ENCODE measurements around the gene IFITM2.
A peak's percentile ranks its signal among the peaks of the same experiment; 100 is the strongest.

Gene IFITM2

DNA sequence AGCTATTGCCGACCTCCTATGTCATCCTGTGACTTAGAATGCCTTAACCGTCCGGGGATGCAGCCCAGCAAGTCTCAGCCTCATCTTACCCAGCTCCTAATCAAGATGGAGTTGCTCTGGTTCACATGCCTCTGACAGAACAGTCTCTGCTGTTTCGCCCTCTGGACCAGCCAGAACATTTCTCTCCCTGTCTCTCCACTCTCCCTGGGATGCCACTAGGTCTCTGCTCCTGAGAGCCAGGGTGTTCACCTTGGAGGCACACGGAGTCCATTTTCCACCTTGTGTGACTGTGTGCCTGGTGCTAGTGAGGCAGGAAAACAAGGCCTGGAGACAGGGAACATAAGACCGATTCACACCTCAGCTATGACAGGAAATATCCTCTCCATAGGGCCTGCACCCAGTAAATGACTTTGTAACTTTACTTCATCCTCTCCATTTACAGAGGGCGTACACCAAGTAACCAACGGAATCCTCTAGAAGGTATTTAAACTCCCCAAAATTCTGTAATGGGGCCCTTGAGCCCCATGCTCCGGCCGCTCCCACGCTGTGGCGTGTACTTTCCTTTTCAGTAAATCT lies 44.9 kb downstream of the IFITM2 start:
- H3K4me3 ChIP-seq (replicated peaks in 1 of 2; ENCODE audit: low read depth in 2 of 2, low read length in 2 of 2): no peak overlapping the region
- no peak for DNase-seq (ENCODE audit: low read depth in 2 of 2)
- TF ChIP-seq, protein P1, sequence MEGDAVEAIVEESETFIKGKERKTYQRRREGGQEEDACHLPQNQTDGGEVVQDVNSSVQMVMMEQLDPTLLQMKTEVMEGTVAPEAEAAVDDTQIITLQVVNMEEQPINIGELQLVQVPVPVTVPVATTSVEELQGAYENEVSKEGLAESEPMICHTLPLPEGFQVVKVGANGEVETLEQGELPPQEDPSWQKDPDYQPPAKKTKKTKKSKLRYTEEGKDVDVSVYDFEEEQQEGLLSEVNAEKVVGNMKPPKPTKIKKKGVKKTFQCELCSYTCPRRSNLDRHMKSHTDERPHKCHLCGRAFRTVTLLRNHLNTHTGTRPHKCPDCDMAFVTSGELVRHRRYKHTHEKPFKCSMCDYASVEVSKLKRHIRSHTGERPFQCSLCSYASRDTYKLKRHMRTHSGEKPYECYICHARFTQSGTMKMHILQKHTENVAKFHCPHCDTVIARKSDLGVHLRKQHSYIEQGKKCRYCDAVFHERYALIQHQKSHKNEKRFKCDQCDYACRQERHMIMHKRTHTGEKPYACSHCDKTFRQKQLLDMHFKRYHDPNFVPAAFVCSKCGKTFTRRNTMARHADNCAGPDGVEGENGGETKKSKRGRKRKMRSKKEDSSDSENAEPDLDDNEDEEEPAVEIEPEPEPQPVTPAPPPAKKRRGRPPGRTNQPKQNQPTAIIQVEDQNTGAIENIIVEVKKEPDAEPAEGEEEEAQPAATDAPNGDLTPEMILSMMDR (IDR thresholded peaks at IDR 0.05; ENCODE audit: low read depth, low read length): no peak

DNA sequence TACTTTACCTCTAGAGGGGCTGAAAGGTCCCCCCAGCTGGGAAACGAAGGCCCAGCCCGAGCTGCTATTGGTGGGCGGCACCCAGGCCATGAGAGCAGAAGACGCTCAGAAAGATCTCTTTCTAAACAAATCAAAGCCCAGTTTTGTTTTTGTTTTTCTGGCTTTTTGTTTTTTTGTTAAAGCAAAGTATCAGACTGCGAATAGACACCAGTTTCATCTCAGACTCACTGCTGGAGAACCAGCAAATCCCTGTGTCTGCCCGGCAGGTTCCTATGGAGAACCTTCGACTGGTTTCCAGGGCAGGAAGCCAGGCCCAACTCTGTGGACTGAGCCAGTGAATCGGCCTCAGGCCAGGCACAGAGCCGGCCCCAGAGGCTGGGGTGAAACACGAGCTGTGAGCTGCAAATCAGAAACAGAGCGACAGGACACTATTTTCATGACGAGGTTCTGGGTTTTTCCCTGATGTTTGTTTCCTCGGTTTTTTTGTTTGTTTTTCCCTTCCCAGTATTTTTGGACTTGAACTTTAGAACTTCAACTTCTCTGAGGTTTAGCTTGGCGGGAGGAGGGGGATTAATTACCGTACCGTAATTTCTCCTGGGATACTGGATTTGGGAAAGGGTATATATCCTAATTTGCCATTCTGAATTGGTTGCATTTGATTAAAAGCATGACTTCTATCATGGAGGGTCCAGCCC lies 45.7 kb downstream of the IFITM2 start:
- no peak overlapping the region for H3K4me3 ChIP-seq (replicated peaks in 1 of 2; ENCODE audit: low read depth in 2 of 2, low read length in 2 of 2)
- DNase-seq (ENCODE audit: low read depth in 2 of 2): peak; percentile 73 to 92
- TF ChIP-seq, protein P1 (IDR thresholded peaks at IDR 0.05; ENCODE audit: low read depth, low read length): no peak

DNA sequence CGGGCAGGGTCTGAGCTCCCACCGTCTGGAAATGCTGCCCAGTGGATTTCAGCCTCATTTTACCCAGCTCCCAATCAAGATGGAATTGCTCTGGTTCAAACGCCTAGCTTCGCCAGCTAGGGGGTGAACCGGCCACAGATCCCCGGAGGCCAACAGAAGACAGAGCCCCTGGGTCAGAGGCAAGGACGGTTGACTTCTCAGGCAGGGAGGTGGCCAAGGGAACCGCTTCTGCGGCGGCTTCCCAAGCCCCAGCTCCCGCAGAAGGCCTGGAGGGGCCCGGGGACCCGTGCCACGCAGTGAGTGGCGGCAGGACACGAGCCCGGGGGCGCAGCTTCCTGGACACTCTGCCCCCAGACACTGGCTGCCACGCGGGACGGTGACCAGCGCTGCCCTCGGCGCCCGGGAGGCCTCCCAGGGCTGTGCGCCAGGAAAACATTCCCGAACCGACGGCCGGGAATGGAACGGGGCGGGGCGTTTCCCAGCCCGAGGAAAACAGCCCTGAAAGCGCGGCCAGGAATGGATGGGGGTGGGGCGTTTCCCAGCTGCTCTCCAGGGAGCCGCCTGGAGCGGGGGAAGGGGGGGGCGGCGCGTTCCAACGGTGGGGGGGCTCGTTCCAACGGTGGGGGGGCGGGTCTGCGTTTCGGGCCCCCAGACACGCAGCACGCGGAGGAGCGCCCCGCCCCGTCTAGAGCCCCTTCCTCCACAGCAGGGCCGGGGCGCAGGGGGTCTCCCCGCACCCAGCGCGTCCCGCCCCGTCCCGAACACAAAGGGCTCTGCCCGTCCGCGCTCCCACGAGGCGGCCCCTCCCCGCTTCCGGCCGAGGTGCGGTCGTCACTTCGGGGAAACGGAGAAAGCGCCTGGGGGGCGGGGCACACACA lies 48.2 kb downstream of the IFITM2 start:
- peak; percentile 94 to 100 for DNase-seq (ENCODE audit: low read depth in 2 of 2)
- peak overlapping the region; percentile 15 to 34 for H3K4me3 ChIP-seq (replicated peaks in 1 of 2; ENCODE audit: low read depth in 2 of 2, low read length in 2 of 2)
- TF ChIP-seq, protein P1 (IDR thresholded peaks at IDR 0.05; ENCODE audit: low read depth, low read length): no peak

DNA sequence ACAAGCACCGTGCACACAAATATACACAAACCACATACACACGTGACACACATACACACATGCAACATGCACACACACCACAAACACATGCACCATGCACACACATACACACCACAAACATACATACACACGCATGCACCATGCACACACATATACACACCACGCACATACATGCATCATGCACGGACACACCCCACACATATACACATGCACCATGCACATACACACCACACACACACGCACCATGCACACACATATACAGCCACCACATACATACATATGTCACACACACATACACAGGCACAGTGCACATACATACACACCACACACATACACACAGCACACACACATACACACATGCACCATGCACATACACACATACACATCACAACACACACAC lies 49.0 kb downstream of the IFITM2 start:
- H3K4me3 ChIP-seq (replicated peaks in 1 of 2; ENCODE audit: low read depth in 2 of 2, low read length in 2 of 2): no peak overlapping the region
- TF ChIP-seq, protein P1 (IDR thresholded peaks at IDR 0.05; ENCODE audit: low read depth, low read length): no peak
- DNase-seq (ENCODE audit: low read depth in 2 of 2): no peak

DNA sequence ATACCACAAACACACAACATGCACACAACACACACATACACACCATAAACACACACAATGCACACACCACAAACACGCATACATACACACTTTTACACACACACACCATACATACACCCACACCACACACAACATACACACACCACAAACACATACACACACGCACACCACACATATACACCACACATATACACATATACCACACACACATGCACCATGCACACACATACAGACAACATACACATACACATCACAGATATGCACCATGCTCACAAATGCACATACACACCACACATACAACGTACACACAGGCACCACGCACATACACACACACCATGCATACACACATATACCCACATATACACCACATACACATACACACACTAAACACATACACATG lies 50.0 kb downstream of the IFITM2 start:
- TF ChIP-seq, protein P1 (IDR thresholded peaks at IDR 0.05; ENCODE audit: low read depth, low read length): no peak
- H3K4me3 ChIP-seq (replicated peaks in 1 of 2; ENCODE audit: low read depth in 2 of 2, low read length in 2 of 2): no peak overlapping the region
- no peak for DNase-seq (ENCODE audit: low read depth in 2 of 2)

DNA sequence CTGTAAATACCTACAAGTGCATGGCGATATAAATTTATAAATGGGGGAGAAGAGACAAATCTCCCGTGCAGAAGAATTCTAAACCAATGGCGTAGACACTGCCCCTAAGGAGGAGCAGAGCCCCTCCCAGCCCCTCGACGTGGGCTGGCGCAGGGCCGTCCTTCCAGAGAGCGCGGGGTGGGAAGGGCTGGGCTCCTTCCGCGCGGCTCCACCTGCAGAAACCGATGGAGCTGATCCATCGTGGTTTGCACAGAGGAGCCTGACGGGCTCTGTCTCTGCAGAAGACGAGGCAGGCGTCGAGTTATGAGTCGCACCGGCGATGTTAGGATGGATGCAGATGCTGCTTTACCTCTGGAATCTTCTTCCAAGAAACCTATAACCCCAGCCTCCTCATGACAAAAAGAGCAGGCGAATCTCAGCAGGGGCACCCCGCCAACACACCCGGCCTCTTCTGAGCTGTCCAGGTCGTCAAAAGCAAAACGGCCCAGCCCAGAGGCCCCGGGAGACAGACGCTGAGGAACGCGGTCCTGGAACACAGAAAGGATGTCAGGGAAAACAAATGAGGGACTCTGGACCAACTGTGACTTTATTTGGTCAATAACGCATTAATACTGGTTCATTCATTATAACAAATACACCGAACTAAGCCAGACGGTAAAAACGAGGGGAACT lies 50.6 kb downstream of the IFITM2 start:
- no peak overlapping the region for H3K4me3 ChIP-seq (replicated peaks in 1 of 2; ENCODE audit: low read depth in 2 of 2, low read length in 2 of 2)
- no peak for DNase-seq (ENCODE audit: low read depth in 2 of 2)
- TF ChIP-seq, protein P1 (IDR thresholded peaks at IDR 0.05; ENCODE audit: low read depth, low read length): no peak
